Effector CD8-positive, alpha-beta T cell (primary cell): ENCODE measurements around the gene PLCL1.
A peak's percentile ranks its signal among the peaks of the same experiment; 100 is the strongest.

Experiments used
- DNase-seq: peaks from one replicate; lab custom pipeline; 2025; lab: John Stamatoyannopoulos, UW

PLCL1 gene

GRCh38 chr2:198115201-198115600 is 310.8 kb downstream of the PLCL1 start:
- no peak for DNase-seq

- no peak for DNase-seq
Observed at GRCh38 chr2:198116756-198117155, 312.4 kb downstream of the PLCL1 start.

GRCh38 chr2:198117406-198118041 is 313.1 kb downstream of the PLCL1 start:
- DNase-seq, result no peak

GRCh38 chr2:198127627-198128026 is 323.2 kb downstream of the PLCL1 start:
- DNase-seq, result peak; percentile 6

GRCh38 chr2:198129609-198130008 is 325.2 kb downstream of the PLCL1 start:
- no peak for DNase-seq

- DNase-seq, result no peak
Observed at GRCh38 chr2:198134293-198134955, 330.0 kb downstream of the PLCL1 start.

- DNase-seq, result no peak
Observed at GRCh38 chr2:198135481-198135934, 331.1 kb downstream of the PLCL1 start.

GRCh38 chr2:198136142-198136541 is 331.7 kb downstream of the PLCL1 start:
- DNase-seq, result no peak

GRCh38 chr2:198137733-198138132 is 333.3 kb downstream of the PLCL1 start:
- no peak for DNase-seq

- no peak for DNase-seq
Observed at GRCh38 chr2:198141726-198142125, 337.3 kb downstream of the PLCL1 start.

- DNase-seq, result no peak
Observed at GRCh38 chr2:198143156-198143555, 338.8 kb downstream of the PLCL1 start.

- no peak for DNase-seq
Observed at GRCh38 chr2:198143793-198144192, 339.4 kb downstream of the PLCL1 start.

GRCh38 chr2:198144660-198145059 is 340.3 kb downstream of the PLCL1 start:
- no peak for DNase-seq

- no peak for DNase-seq
Observed at GRCh38 chr2:198146346-198146940, 342.1 kb downstream of the PLCL1 start.

- DNase-seq, result no peak
Observed at GRCh38 chr2:198157314-198157713, 352.9 kb downstream of the PLCL1 start.

GRCh38 chr2:198161151-198161550 is 356.8 kb downstream of the PLCL1 start:
- no peak for DNase-seq

- no peak for DNase-seq
Observed at GRCh38 chr2:198162276-198162675, 357.9 kb downstream of the PLCL1 start.

- DNase-seq, result no peak
Observed at GRCh38 chr2:198164843-198165242, 360.4 kb downstream of the PLCL1 start.

- no peak for DNase-seq
Observed at GRCh38 chr2:198165289-198165688, 360.9 kb downstream of the PLCL1 start.

- DNase-seq, result no peak
Observed at GRCh38 chr2:198167346-198167745, 363.0 kb downstream of the PLCL1 start.

- no peak for DNase-seq
Observed at GRCh38 chr2:198168651-198169050, 364.3 kb downstream of the PLCL1 start.

GRCh38 chr2:198173242-198173641 is 368.8 kb downstream of the PLCL1 start:
- no peak for DNase-seq

- no peak for DNase-seq
Observed at GRCh38 chr2:198173864-198174263, 369.5 kb downstream of the PLCL1 start.
